ENCODE measurements around the gene MRPS33. TPM values are rescaled to one million over a fixed set of nuclear protein-coding genes. Genes with fewer than 3 reads are reported as not detected.
"Not testable (repeated sequence)": the region's sequence is repeated elsewhere in the genome, so short reads cannot be mapped to it uniquely, and the experiment has no call there.

The MRPS33 gene
- total RNA-seq, 2 experiments from 2014 or later = 101 to 104 TPM

- ChIA-PET POLR2A (no interaction called here), CTCF (interaction anchor here (0.7 to 3.5 kb wide), 11 partner anchors 8 to 465 kb away, joined by 3 to 76 read pairs (median 4); partner anchors contain the start of gene NDUFB2)
- H3K9me3 Mint-ChIP-seq (ENCODE audit: low read depth) = no peaks in the 10 kb centered on the region
- DNase-seq = no peak
- ATAC-seq = no peak
- intact Hi-C loops (cut with DNase I, micrococcal nuclease) = loop anchor here in 1 of 2 experiments (2.0 kb wide), 1 partner anchor 172 kb away; no protein-coding TSS in a partner anchor
- no peak overlapping the region for H3K4me3 Mint-ChIP-seq
- H3K27ac Mint-ChIP-seq = no peak overlapping the region
- H3K4me1 Mint-ChIP-seq = no peaks in the 10 kb centered on the region
- peaks cover 2% of the 10 kb centered on the region for H3K27me3 Mint-ChIP-seq
- H3K36me3 Mint-ChIP-seq (ENCODE audit: low read depth) = peaks cover 2% of the 10 kb centered on the region
Measured at GRCh38 chr7:140982508-140982907, 32.2 kb downstream of the MRPS33 start.

DNA sequence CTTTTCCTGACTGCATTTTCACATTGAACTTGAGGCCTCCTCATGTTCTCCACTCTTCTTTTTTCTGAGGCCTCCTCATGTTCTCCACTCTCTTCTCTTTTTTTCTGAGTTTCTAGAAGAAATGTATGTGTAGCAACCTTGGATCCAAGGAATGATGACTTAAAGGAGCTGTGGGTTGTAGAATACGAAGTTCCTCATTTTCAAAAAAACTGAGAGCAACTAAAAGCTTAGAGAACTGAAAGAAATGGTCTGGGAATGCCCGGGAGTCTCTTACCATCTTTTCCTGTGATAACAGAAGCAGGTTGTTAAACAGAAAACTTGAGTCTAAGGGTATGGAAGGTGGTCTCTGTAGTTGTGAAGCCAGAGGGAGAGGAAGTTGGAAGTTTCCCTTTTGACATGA lies 32.8 kb downstream of the MRPS33 start:
- H3K4me3 Mint-ChIP-seq = no peak overlapping the region
- no peaks in the 10 kb centered on the region for H3K9me3 Mint-ChIP-seq (ENCODE audit: low read depth)
- intact Hi-C loops (cut with DNase I, micrococcal nuclease) = loop anchor here in 1 of 2 experiments (2.0 kb wide), 1 partner anchor 171 kb away; no protein-coding TSS in a partner anchor
- ChIA-PET POLR2A (interaction anchor here (0.7 kb wide), 1 partner anchor 54 kb away, joined by 3 read pairs; no protein-coding TSS in a partner anchor), CTCF (interaction anchor here (0.7 to 3.5 kb wide), 3 partner anchors 82 to 286 kb away, joined by 3 to 76 read pairs (median 4); partner anchors contain the start of gene NDUFB2)
- DNase-seq = no peak
- no peak overlapping the region for H3K27ac Mint-ChIP-seq
- ATAC-seq = no peak
- H3K27me3 Mint-ChIP-seq = peaks cover 2% of the 10 kb centered on the region
- H3K36me3 Mint-ChIP-seq (ENCODE audit: low read depth) = peaks cover 2% of the 10 kb centered on the region
- H3K4me1 Mint-ChIP-seq = no peaks in the 10 kb centered on the region

DNA sequence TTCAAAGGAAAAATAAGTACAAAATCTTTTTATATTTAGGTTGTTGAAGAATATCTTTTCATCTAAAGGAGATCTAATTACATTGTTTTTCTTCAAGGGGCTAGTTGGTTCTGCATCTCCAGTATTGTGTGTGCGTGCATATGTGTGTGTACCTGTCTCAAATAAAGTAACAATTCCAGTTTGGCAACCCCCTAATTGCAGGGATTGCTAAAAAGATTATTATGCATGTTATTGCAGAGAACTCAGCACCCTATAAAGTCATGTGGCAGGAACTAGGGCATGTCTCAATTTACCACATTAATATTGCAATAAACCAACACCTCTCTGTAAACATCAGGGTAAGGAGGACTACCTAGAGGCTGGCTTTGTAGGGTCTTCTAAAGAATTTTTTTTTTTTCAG lies 37.0 kb downstream of the MRPS33 start:
- Mint-ChIP-seq H3K27me3 (peaks cover 2% of the 10 kb centered on the region), H3K36me3 (ENCODE audit: low read depth) (no peaks in the 10 kb centered on the region), H3K4me1 (no peaks in the 10 kb centered on the region), H3K9me3 (ENCODE audit: low read depth) (no peaks in the 10 kb centered on the region), H3K4me3 (no peak overlapping the region), H3K27ac (no peak overlapping the region)
- DNase-seq = no peak
- intact Hi-C loops (cut with DNase I, micrococcal nuclease) = no loop called here
- CTCF ChIA-PET = no interaction called here
- POLR2A ChIA-PET = no interaction called here
- ATAC-seq = no peak

DNA sequence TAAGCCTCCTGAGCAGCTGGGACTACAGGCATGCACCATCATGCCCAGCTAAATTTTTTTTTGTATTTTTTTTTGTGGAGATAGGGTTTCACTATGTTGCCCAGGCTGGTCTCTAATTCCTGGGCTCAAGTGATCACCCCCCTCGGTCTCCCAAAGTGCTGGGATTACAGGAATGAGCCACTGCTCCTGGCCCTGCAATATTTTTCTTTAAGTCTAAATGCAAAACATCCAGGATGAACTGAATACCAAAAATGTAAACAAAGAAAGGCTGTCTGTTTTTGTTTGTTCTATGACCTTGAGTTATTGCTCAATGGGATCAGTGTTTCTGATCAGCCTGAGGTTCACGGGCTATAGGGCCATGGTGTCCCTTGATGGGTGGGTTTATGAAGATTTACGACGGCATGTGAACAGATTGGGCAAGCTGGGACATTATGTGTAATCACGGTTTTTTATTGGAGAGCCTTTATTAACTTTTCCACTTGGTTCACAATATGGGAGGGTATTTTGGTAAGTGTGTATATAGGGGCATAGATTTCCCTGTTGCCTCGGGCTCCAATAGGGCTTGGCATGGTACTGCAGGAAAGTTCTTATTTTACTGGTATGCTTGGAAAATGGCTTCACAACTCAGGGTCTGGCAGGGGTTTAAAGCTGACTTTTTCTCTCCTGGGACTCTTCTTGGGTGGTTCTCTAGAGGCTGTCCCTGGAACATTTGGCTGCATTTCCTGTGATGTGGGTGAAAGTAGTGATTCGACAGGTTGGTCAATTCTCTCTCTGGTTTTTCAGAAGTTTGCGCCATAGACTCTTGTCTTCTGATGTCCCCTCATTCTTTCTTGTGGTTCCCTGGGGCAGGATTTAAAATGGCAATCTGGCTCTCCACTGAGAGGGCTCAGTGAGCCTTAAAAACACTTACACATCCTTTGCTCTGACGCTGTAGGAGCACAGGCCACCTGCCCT lies 41.6 kb downstream of the MRPS33 start:
- DNase-seq = no peak
- H3K27ac Mint-ChIP-seq = no peak overlapping the region
- H3K4me3 Mint-ChIP-seq = no peak overlapping the region
- no peaks in the 10 kb centered on the region for H3K36me3 Mint-ChIP-seq (ENCODE audit: low read depth)
- H3K4me1 Mint-ChIP-seq = no peaks in the 10 kb centered on the region
- CTCF ChIA-PET = interaction anchor here (1.2 kb wide), 1 partner anchor 11 kb away, joined by 3 read pairs; no protein-coding TSS in a partner anchor
- H3K27me3 Mint-ChIP-seq = no peaks in the 10 kb centered on the region
- intact Hi-C loops (cut with DNase I, micrococcal nuclease) = no loop called here
- H3K9me3 Mint-ChIP-seq (ENCODE audit: low read depth) = no peaks in the 10 kb centered on the region
- no peak for ATAC-seq
- POLR2A ChIA-PET = no interaction called here

- no peaks in the 10 kb centered on the region for H3K9me3 Mint-ChIP-seq (ENCODE audit: low read depth)
- intact Hi-C loops (cut with DNase I, micrococcal nuclease) = no loop called here
- ATAC-seq = no peak
Measured at GRCh38 chr7:140972344-140972743, 42.4 kb downstream of the MRPS33 start.

GRCh38 chr7:140967438-140967837 lies 47.3 kb downstream of the MRPS33 start:
- POLR2A ChIA-PET = no interaction called here
- intact Hi-C loops (cut with DNase I, micrococcal nuclease) = no loop called here
- CTCF ChIA-PET = interaction anchor here (0.7 to 1.5 kb wide), 2 partner anchors 156 to 1855 kb away, joined by 3 to 5 read pairs; no protein-coding TSS in a partner anchor
- Mint-ChIP-seq H3K4me1 (no peaks in the 10 kb centered on the region), H3K27me3 (no peaks in the 10 kb centered on the region), H3K4me3 (no peak overlapping the region), H3K9me3 (ENCODE audit: low read depth) (no peaks in the 10 kb centered on the region), H3K36me3 (ENCODE audit: low read depth) (no peaks in the 10 kb centered on the region), H3K27ac (no peak overlapping the region)
- DNase-seq (no peak), ATAC-seq (no peak)

More at GRCh38 chr7:140972344-140972743, 42.4 kb downstream of the MRPS33 start:
- no peaks in the 10 kb centered on the region for H3K4me1 Mint-ChIP-seq
- no peak overlapping the region for H3K27ac Mint-ChIP-seq
- H3K27me3 Mint-ChIP-seq = no peaks in the 10 kb centered on the region
- DNase-seq = no peak
- H3K4me3 Mint-ChIP-seq = no peak overlapping the region
- CTCF ChIA-PET = interaction anchor here (1.2 kb wide), 2 partner anchors 12 to 161 kb away, joined by 3 read pairs; no protein-coding TSS in a partner anchor
- POLR2A ChIA-PET = no interaction called here
- no peaks in the 10 kb centered on the region for H3K36me3 Mint-ChIP-seq (ENCODE audit: low read depth)

GRCh38 chr7:140966561-140967233 lies 48.1 kb downstream of the MRPS33 start:
- POLR2A ChIA-PET = no interaction called here
- intact Hi-C loops (cut with DNase I, micrococcal nuclease) = no loop called here

DNA sequence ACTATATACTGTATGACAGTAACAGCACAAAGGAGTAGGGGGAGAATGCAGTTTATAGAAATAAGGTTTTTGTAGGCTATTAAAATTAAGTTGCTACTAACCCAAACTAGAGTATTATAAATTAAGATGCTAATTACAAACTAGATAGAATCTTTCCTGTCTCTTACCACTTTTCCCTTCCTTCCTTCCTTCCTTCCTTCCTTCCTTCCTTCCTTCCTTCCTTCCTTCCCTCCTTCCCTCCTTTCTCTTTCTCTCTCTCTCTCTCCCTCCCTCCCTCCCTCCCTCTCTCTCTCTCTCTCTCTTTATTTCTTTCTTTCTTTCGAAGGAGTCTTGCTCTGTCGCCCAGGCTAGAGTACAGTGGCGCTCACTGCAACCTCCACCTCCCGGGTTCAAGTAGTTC lies 53.6 kb downstream of the MRPS33 start:
- Mint-ChIP-seq H3K4me3 (no peak overlapping the region), H3K4me1 (no peaks in the 10 kb centered on the region), H3K9me3 (ENCODE audit: low read depth) (no peaks in the 10 kb centered on the region), H3K27ac (no peak overlapping the region), H3K27me3 (no peaks in the 10 kb centered on the region), H3K36me3 (ENCODE audit: low read depth) (no peaks in the 10 kb centered on the region)
- no peak for DNase-seq
- ATAC-seq = no peak
- intact Hi-C loops (cut with DNase I, micrococcal nuclease) = no loop called here
- CTCF ChIA-PET = no interaction called here
- POLR2A ChIA-PET = no interaction called here

More at GRCh38 chr7:140966561-140967233, 48.1 kb downstream of the MRPS33 start:
- no peak for DNase-seq
- CTCF ChIA-PET = no interaction called here
- no peaks in the 10 kb centered on the region for H3K36me3 Mint-ChIP-seq (ENCODE audit: low read depth)
- no peak overlapping the region for H3K4me3 Mint-ChIP-seq
- H3K27ac Mint-ChIP-seq = no peak overlapping the region
- H3K9me3 Mint-ChIP-seq (ENCODE audit: low read depth) = no peaks in the 10 kb centered on the region
- H3K27me3 Mint-ChIP-seq = no peaks in the 10 kb centered on the region
- H3K4me1 Mint-ChIP-seq = no peaks in the 10 kb centered on the region
- ATAC-seq = no peak

GRCh38 chr7:140956997-140957396 lies 57.8 kb downstream of the MRPS33 start:
- H3K4me1 Mint-ChIP-seq; H3K27me3 Mint-ChIP-seq; H3K27ac Mint-ChIP-seq; CTCF ChIA-PET; H3K9me3 Mint-ChIP-seq (ENCODE audit: low read depth); ATAC-seq; intact Hi-C loops (cut with DNase I, micrococcal nuclease); DNase-seq; H3K4me3 Mint-ChIP-seq; H3K36me3 Mint-ChIP-seq (ENCODE audit: low read depth); POLR2A ChIA-PET: not testable (repeated sequence)
